GM18907 (cell line): ENCODE results near the gene HS3ST4.
"Not testable (repeated sequence)": the region's sequence is repeated elsewhere in the genome, so short reads cannot be mapped to it uniquely, and the experiment has no call there.

Experiments used
- ATAC-seq: cut with Tn5 transposase; IDR thresholded peaks from one replicate; pipeline ENCODE4 v1.9.1; 2021; ENCODE audit warnings: mild to moderate bottlenecking, moderate library complexity; ENCODE audit not compliant: unreplicated experiment

Gene HS3ST4

GRCh38 chr16:25729188-25729915 is 37.6 kb downstream of the HS3ST4 start:
- no peak for ATAC-seq

GRCh38 chr16:25730396-25730795 is 38.6 kb downstream of the HS3ST4 start:
- ATAC-seq: no peak

DNA sequence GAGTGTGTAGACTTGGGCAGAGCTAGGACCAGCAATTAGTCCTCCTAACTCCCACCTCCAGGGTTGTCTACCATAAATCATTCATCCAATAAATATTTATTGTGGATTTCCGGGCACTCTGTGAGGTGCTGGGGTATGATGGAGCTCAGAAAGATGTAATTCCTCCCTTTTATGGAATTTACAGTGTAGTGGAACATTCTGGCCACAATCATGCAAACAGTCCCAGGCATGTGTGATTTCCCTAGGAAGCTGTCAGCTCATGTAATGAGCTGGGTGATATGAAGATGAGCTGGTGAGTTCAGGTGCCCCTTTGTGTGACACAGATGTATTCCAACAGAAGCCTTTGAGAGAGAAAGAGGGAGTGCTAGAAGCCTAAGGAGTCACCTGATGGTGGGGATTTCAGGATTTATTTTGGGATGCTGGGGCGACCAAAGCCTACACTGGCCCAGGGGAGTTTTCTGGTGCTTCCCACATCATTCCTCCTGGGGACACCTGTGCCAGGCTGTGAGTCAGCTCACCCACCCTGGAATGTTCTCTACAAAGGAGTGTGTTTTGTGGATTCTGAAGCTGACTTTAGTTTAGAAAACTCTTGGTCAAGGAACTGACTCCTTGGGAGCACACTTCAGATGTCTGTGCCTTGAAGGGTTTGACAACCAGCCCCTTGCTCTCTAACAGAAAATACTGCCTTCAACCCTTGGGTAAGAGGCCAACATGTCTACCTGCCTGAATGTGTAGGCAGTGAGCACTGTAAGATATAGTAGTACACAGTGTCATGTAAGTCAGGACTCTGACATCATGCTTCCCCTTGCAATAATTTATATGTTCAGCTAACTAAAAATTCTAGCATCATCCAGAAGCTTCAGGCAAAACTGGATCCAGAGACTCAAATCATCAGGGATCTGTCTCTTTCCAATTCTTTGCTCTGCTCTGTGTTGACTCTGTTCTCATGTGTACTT is 42.9 kb downstream of the HS3ST4 start:
- ATAC-seq: no peak

- no peak for ATAC-seq
These were observed 43.9 kb downstream of the HS3ST4 start for GRCh38 chr16:25735645-25736044.

GRCh38 chr16:25747160-25747758 is 55.5 kb downstream of the HS3ST4 start:
- ATAC-seq: no peak

GRCh38 chr16:25748092-25748654 is 56.4 kb downstream of the HS3ST4 start:
- ATAC-seq: no peak

DNA sequence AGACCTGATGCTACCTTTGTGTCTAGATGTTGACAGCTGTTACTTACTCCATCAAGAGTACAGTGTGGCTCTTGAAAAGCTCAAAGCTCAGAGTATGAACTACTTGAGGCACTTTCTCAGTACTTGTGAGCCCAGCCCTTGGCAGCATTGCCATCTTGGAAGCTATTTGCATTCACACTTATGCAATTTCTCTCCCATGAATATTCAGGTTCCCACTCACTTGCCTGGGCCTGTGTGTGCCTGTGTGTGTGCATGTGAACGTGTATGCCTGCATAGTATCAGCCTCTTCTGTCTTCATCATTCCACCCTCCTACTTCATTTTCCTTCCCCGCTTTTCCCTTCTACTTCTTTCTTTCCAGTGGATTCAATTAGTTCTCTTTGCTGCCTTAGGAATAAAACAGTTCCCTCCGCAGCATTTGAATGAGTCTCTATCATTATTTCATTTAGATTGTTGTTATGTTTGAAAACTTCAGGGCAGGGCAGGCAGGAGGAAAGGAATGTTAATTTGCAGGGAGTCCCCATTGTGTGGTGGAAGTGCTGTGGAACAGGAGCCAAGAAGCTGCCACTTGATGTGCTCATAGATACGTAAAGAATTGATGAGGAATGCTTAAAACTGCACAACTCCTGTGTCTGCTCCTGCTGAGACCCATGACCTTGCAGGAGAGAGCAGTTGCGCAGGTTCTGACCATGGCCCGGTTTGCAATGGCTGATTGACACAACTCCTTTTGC is 58.9 kb downstream of the HS3ST4 start:
- ATAC-seq: no peak

DNA sequence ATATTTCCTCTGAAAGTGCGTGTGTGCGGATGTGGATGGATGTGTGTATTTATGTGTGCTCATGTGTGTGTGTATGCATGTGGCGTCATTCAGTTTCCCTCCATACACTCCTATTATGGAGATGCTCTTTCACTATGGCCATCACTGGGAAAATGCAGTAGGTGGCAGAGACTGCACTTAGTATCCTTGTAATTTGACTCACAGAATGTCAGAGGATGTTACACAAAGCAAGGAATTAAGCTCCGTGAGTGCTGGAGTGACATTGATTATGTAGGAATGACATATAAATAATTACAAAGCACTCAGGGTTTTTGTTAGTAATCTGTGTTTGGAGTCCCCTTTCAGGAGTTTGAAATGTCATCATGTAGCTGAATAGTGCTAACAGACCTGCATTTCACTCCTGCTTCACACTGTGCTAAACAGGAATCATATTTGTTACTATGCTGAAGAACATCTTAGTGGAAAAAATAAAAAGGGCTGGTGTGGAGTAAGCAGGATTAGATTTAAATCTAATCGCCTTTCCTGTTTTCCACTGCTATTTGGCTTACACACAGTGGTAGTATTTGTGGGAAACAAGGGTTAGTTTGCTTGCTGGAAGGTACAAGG is 59.6 kb downstream of the HS3ST4 start:
- no peak for ATAC-seq

DNA sequence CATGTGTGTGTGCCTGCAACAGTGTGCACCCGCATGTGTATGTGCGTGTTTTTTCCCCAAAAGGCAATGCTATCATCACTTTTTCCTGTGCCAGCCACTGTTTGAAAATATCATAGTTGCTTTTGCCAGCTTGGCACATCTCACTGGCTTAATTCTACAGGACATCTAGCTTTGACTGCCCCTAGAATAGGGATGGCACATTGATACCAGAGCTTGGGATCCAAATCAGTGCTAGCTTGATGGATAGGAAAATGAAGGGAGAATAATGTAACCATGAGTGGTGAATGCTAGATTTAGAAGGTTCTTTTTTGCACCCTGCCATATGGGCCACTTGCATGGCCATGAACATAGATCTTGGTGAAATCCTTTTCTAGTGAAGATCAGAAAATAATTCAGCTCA is 72.7 kb downstream of the HS3ST4 start:
- ATAC-seq: no peak

DNA sequence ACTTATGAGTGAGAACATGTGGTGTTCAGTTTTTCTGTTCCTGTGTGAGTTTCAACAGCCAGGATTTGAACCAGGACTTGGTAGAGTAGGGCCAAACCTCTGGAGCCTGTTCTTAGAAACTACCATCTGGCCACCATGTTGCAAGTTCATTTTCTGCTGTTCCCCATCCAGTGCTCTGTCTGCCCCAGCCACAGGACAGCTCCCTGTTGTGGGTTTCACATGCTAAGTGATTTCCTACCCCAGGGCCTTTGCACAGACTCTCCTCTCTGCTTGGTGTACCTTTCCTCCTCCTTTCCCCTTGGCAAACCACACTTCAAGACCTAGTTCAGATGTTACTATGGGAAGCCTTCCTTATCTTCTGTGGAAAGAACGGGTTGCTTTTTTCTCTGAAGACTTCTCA is 79.5 kb downstream of the HS3ST4 start:
- ATAC-seq: no peak

DNA sequence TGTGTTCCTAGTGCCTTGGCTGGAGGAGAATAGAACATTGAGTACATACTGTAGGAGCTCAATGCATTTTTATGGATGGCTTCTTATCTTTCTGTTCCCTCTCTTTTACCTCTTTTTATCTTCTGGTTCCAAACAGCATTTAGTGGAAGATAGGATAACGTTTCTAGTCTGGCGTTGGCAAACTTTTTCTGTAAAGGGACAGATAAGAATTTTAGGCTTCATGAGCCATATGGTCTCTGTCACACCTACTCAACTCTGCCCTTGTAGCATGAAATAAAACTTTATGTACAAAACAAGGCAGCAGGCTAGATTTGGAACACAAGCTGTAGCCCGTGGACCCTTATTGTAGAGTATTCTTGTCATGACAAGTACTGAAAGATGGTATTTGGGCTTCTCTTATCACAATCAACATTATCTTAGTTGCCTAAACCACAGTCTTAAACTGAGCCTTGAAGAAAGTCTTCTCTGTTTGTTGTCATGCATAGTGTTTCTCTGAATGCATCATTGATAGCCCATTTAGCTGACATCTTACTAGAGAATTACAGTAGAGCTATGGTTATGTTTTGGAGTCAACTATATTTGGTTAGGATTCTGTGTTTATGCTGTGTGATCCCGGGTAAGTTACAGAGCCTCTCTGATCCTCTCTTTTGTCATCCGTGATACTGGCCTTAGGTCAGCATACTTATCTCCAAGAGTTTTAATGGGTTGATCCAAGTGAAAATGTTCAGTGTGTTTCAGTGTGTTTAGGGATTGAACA is 80.2 kb downstream of the HS3ST4 start:
- no peak for ATAC-seq

DNA sequence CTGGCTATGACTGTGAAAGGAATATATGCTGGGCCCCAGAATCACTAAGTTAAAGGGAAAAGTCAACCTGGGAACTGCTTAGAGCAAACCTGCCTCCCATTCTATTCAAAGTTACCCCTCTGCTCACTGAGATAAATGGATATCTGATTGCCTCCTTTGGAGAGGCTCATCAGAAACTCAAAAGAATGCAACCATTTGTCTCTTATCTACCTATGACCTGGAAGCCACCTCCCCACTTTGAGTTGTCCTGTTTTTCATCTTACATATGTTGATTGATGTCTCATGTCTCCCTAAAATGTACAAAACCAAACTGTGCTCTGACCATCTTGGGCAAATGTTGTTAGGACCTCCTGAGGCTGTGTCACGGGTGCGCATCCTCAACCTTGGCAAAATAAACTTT is 84.5 kb downstream of the HS3ST4 start:
- ATAC-seq: not testable (repeated sequence)

- no peak for ATAC-seq
These were observed 91.5 kb downstream of the HS3ST4 start for GRCh38 chr16:25783226-25783625.

- ATAC-seq: no peak
These were observed 93.6 kb downstream of the HS3ST4 start for GRCh38 chr16:25785361-25785760.

DNA sequence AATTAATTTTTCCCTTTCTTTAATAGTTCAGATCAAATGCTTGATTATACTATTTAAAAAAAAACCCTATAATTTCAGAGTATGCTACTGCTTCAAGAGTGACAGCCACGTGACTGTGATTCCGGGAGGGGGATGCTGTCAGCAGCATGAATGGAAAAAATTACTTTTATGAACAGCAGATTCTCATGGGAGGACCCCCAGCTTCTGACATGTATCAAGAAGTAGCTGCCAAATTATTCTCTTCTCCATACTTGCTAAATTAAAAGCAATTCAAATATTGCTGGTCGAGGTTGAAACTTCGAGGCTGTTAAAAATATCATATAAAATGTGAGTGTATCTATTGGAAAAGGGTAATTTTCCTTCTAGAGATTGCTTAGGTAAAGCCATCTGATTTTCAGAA is 95.0 kb downstream of the HS3ST4 start:
- no peak for ATAC-seq

GRCh38 chr16:25788637-25789036 is 96.9 kb downstream of the HS3ST4 start:
- ATAC-seq: no peak

- no peak for ATAC-seq
These were observed 104.5 kb downstream of the HS3ST4 start for GRCh38 chr16:25796239-25796638.

- ATAC-seq: no peak
These were observed 106.3 kb downstream of the HS3ST4 start for GRCh38 chr16:25798065-25798464.

DNA sequence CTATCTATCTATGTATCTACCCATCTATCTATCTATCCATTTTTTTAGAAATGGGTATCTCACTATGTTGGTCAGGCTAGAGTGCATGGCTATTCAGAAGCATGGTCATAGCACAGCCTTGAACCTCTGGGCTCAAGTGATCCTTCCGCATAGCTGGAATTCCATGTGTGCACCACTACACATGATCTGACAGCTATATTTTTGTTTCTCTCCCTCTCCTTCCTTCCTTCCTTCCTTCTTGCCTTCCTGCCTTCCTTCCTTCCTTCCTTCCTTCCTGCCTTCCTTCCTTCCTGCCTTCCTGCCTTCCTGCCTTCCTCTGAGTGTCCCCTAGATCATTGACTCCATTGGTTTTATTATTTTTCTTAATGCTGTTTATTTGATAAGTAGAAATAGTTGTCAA is 108.1 kb downstream of the HS3ST4 start:
- no peak for ATAC-seq

DNA sequence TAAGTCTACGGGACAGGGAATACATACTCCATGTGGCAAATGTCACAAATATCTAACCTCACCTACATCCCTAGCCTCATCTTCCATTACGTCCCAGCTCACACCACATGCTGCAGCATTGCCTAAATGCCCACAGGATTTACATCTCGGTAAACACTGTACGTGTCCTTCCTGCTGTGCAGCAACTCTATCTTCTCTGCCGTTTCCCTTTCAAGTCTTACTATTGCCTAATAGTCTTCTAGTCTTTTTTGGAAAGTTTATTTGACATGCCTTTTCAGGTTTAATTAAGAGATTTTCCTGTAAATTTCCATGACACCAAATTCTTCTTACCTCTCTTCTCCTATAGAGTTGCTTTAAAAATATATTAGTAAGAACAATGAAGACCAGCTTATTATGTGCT is 120.5 kb downstream of the HS3ST4 start:
- no peak for ATAC-seq
